HG03025 (cell line): ENCODE data around the gene VEZT.

Experiments used
- ATAC-seq: cut with Tn5 transposase; IDR thresholded peaks from one replicate; pipeline ENCODE4 v1.9.1; 2021; ENCODE audit warnings: mild to moderate bottlenecking, moderate library complexity; ENCODE audit not compliant: unreplicated experiment, low FRiP score

Gene VEZT

GRCh38 chr12:95197636-95198035 lies 20.0 kb upstream of the VEZT start:
- no peak for ATAC-seq

GRCh38 chr12:95198914-95199313 lies 18.7 kb upstream of the VEZT start:
- ATAC-seq = no peak

- ATAC-seq = no peak
Measured at GRCh38 chr12:95200128-95200894, 17.3 kb upstream of the VEZT start.

GRCh38 chr12:95201056-95201670 lies 16.4 kb upstream of the VEZT start:
- no peak for ATAC-seq

- ATAC-seq = no peak
Measured at GRCh38 chr12:95202691-95203486, 14.7 kb upstream of the VEZT start.

- no peak for ATAC-seq
Measured at GRCh38 chr12:95203487-95204030, 14.0 kb upstream of the VEZT start.

- ATAC-seq = no peak
Measured at GRCh38 chr12:95204141-95204866, 13.3 kb upstream of the VEZT start.

GRCh38 chr12:95205016-95205624 lies 12.5 kb upstream of the VEZT start:
- ATAC-seq = no peak

GRCh38 chr12:95205685-95206084 lies 11.9 kb upstream of the VEZT start:
- ATAC-seq = no peak

- no peak for ATAC-seq
Measured at GRCh38 chr12:95206916-95207315, 10.7 kb upstream of the VEZT start.

GRCh38 chr12:95207407-95207806 lies 10.2 kb upstream of the VEZT start:
- no peak for ATAC-seq

- ATAC-seq = no peak
Measured at GRCh38 chr12:95208678-95209077, 8.9 kb upstream of the VEZT start.

- no peak for ATAC-seq
Measured at GRCh38 chr12:95212586-95212985, 5.0 kb upstream of the VEZT start.

- no peak for ATAC-seq
Measured at GRCh38 chr12:95213119-95213518, 4.5 kb upstream of the VEZT start.

- ATAC-seq = no peak
Measured at GRCh38 chr12:95213928-95214327, 3.7 kb upstream of the VEZT start.

- no peak for ATAC-seq
Measured at GRCh38 chr12:95214466-95214865, 3.1 kb upstream of the VEZT start.

GRCh38 chr12:95215949-95216348 lies 1.7 kb upstream of the VEZT start:
- no peak for ATAC-seq

GRCh38 chr12:95216711-95217376 lies 763 bp upstream of the VEZT start:
- ATAC-seq = peak; percentile 33
